Measurements from ENCODE around the gene DOCK4.

DOCK4 gene

GRCh38 chr7:112125250-112125649 is 80.9 kb downstream of the DOCK4 start:
- H2BK12ac ChIP-seq (ENCODE audit: low read length) = no peak overlapping the region

GRCh38 chr7:112124061-112124766 is 82.0 kb downstream of the DOCK4 start:
- no peak overlapping the region for H2AFZ ChIP-seq (ENCODE audit: insufficient read depth, low read length, poor library complexity)
- no peaks in the 10 kb centered on the region for H3K36me3 ChIP-seq (ENCODE audit: control insufficient read depth in 1 of 2, insufficient read depth in 2 of 2, low read length in 2 of 2)
- H3K79me1 ChIP-seq (ENCODE audit: low read length) = no peaks in the 10 kb centered on the region
- H3K9me3 ChIP-seq (ENCODE audit: insufficient read depth, low read depth, low read length) = no peaks in the 10 kb centered on the region
- whole genome bisulfite sequencing (ENCODE audit: extremely low coverage, insufficient coverage, insufficient read length) = no CpG with 5 or more reads among the region's 9 CpGs
- no peak overlapping the region for H2BK5ac ChIP-seq (ENCODE audit: low read depth, low read length, poor library complexity)
- no peak overlapping the region for H2BK12ac ChIP-seq (ENCODE audit: low read length)
- no peaks in the 10 kb centered on the region for H3K79me2 ChIP-seq (ENCODE audit: control insufficient read depth, insufficient read depth, low read length, poor library complexity)
- H3K9ac ChIP-seq (ENCODE audit: low read length) = no peak overlapping the region
- H4K8ac ChIP-seq (ENCODE audit: low read depth, low read length) = no peak overlapping the region
- H3K4me2 ChIP-seq (ENCODE audit: low read length) = no peak overlapping the region
- no peak overlapping the region for H3K14ac ChIP-seq (ENCODE audit: low read length)
- no peak overlapping the region for H4K91ac ChIP-seq (ENCODE audit: low read depth, low read length)
- no peak overlapping the region for H4K12ac ChIP-seq (ENCODE audit: low read depth, low read length)
- no peak overlapping the region for H3K23ac ChIP-seq (ENCODE audit: low read length)
- H3K4me1 ChIP-seq (ENCODE audit: control insufficient read depth in 1 of 2, insufficient read depth in 2 of 2, low read length in 2 of 2) = no peaks in the 10 kb centered on the region
- no peak overlapping the region for H3K27ac ChIP-seq (ENCODE audit: low read depth, low read length)
- H2BK120ac ChIP-seq (ENCODE audit: insufficient read depth, low read length, poor library complexity) = no peak overlapping the region
- H3K27me3 ChIP-seq (ENCODE audit: insufficient read depth, low read length) = no peaks in the 10 kb centered on the region
- no peak overlapping the region for H2AK5ac ChIP-seq (ENCODE audit: low read length)
- DNase-seq = peak; percentile 11 to 17
- no peak overlapping the region for H3K4me3 ChIP-seq (ENCODE audit: low read depth, low read length)
- no peak overlapping the region for H3K18ac ChIP-seq (ENCODE audit: low read length)
- no peak overlapping the region for H3K4ac ChIP-seq (ENCODE audit: low read depth, low read length)

More at GRCh38 chr7:112125250-112125649, 80.9 kb downstream of the DOCK4 start:
- H3K18ac ChIP-seq (ENCODE audit: low read length) = no peak overlapping the region
- H2BK120ac ChIP-seq (ENCODE audit: insufficient read depth, low read length, poor library complexity) = no peak overlapping the region
- H4K91ac ChIP-seq (ENCODE audit: low read depth, low read length) = no peak overlapping the region
- no peak for DNase-seq
- H4K8ac ChIP-seq (ENCODE audit: low read depth, low read length) = no peak overlapping the region
- no peaks in the 10 kb centered on the region for H3K9me3 ChIP-seq (ENCODE audit: insufficient read depth, low read depth, low read length)
- H4K12ac ChIP-seq (ENCODE audit: low read depth, low read length) = no peak overlapping the region
- H3K14ac ChIP-seq (ENCODE audit: low read length) = no peak overlapping the region
- no peaks in the 10 kb centered on the region for H3K36me3 ChIP-seq (ENCODE audit: control insufficient read depth in 1 of 2, insufficient read depth in 2 of 2, low read length in 2 of 2)
- H3K4me1 ChIP-seq (ENCODE audit: control insufficient read depth in 1 of 2, insufficient read depth in 2 of 2, low read length in 2 of 2) = peaks cover 2 to 5% of the 10 kb centered on the region in 2 experiments
- no peak overlapping the region for H3K27ac ChIP-seq (ENCODE audit: low read depth, low read length)
- no peaks in the 10 kb centered on the region for H3K27me3 ChIP-seq (ENCODE audit: insufficient read depth, low read length)
- no peak overlapping the region for H3K9ac ChIP-seq (ENCODE audit: low read length)
- H2AFZ ChIP-seq (ENCODE audit: insufficient read depth, low read length, poor library complexity) = no peak overlapping the region
- no peak overlapping the region for H3K4me3 ChIP-seq (ENCODE audit: low read depth, low read length)
- no peak overlapping the region for H3K4ac ChIP-seq (ENCODE audit: low read depth, low read length)
- no peak overlapping the region for H3K23ac ChIP-seq (ENCODE audit: low read length)
- no peak overlapping the region for H2AK5ac ChIP-seq (ENCODE audit: low read length)
- H3K79me2 ChIP-seq (ENCODE audit: control insufficient read depth, insufficient read depth, low read length, poor library complexity) = no peaks in the 10 kb centered on the region
- no peak overlapping the region for H2BK5ac ChIP-seq (ENCODE audit: low read depth, low read length, poor library complexity)
- H3K79me1 ChIP-seq (ENCODE audit: low read length) = no peaks in the 10 kb centered on the region
- WGBS (ENCODE audit: extremely low coverage, insufficient coverage, insufficient read length) = no CpG with 5 or more reads among the region's 2 CpGs
- no peak overlapping the region for H3K4me2 ChIP-seq (ENCODE audit: low read length)

GRCh38 chr7:112122798-112123197 is 83.4 kb downstream of the DOCK4 start:
- Histone ChIP-seq H2BK5ac (ENCODE audit: low read depth, low read length, poor library complexity) (no peak overlapping the region), H3K27me3 (ENCODE audit: insufficient read depth, low read length) (no peaks in the 10 kb centered on the region), H3K18ac (ENCODE audit: low read length) (no peak overlapping the region), H3K79me2 (ENCODE audit: control insufficient read depth, insufficient read depth, low read length, poor library complexity) (no peaks in the 10 kb centered on the region), H3K4me3 (ENCODE audit: low read depth, low read length) (no peak overlapping the region), H3K14ac (ENCODE audit: low read length) (no peak overlapping the region), H4K91ac (ENCODE audit: low read depth, low read length) (no peak overlapping the region), H3K36me3 (ENCODE audit: control insufficient read depth in 1 of 2, insufficient read depth in 2 of 2, low read length in 2 of 2) (no peaks in the 10 kb centered on the region), H3K79me1 (ENCODE audit: low read length) (no peaks in the 10 kb centered on the region), H2AK5ac (ENCODE audit: low read length) (no peak overlapping the region), H3K4me2 (ENCODE audit: low read length) (no peak overlapping the region), H3K4ac (ENCODE audit: low read depth, low read length) (no peak overlapping the region), H3K23ac (ENCODE audit: low read length) (no peak overlapping the region), H2AFZ (ENCODE audit: insufficient read depth, low read length, poor library complexity) (no peak overlapping the region), H3K27ac (ENCODE audit: low read depth, low read length) (no peak overlapping the region), H2BK12ac (ENCODE audit: low read length) (no peak overlapping the region), H4K12ac (ENCODE audit: low read depth, low read length) (no peak overlapping the region), H3K4me1 (ENCODE audit: control insufficient read depth in 1 of 2, insufficient read depth in 2 of 2, low read length in 2 of 2) (no peaks in the 10 kb centered on the region), H3K9me3 (ENCODE audit: insufficient read depth, low read depth, low read length) (no peaks in the 10 kb centered on the region), H2BK120ac (ENCODE audit: insufficient read depth, low read length, poor library complexity) (no peak overlapping the region), H4K8ac (ENCODE audit: low read depth, low read length) (no peak overlapping the region), H3K9ac (ENCODE audit: low read length) (no peak overlapping the region)
- no peak for DNase-seq
- no CpG with 5 or more reads among the region's 2 CpGs for WGBS (ENCODE audit: extremely low coverage, insufficient coverage, insufficient read length)

- Histone ChIP-seq H3K4ac (ENCODE audit: low read depth, low read length) (no peak overlapping the region), H3K4me2 (ENCODE audit: low read length) (no peak overlapping the region), H2BK12ac (ENCODE audit: low read length) (no peak overlapping the region), H3K14ac (ENCODE audit: low read length) (no peak overlapping the region), H3K36me3 (ENCODE audit: control insufficient read depth in 1 of 2, insufficient read depth in 2 of 2, low read length in 2 of 2) (no peaks in the 10 kb centered on the region), H2AK5ac (ENCODE audit: low read length) (no peak overlapping the region), H3K9ac (ENCODE audit: low read length) (no peak overlapping the region), H3K27me3 (ENCODE audit: insufficient read depth, low read length) (no peaks in the 10 kb centered on the region), H3K4me3 (ENCODE audit: low read depth, low read length) (no peak overlapping the region), H3K4me1 (ENCODE audit: control insufficient read depth in 1 of 2, insufficient read depth in 2 of 2, low read length in 2 of 2) (no peaks in the 10 kb centered on the region), H2AFZ (ENCODE audit: insufficient read depth, low read length, poor library complexity) (no peak overlapping the region), H3K79me2 (ENCODE audit: control insufficient read depth, insufficient read depth, low read length, poor library complexity) (no peaks in the 10 kb centered on the region), H2BK5ac (ENCODE audit: low read depth, low read length, poor library complexity) (no peak overlapping the region), H3K18ac (ENCODE audit: low read length) (no peak overlapping the region), H4K91ac (ENCODE audit: low read depth, low read length) (no peak overlapping the region), H3K27ac (ENCODE audit: low read depth, low read length) (no peak overlapping the region), H3K23ac (ENCODE audit: low read length) (no peak overlapping the region), H2BK120ac (ENCODE audit: insufficient read depth, low read length, poor library complexity) (no peak overlapping the region), H3K79me1 (ENCODE audit: low read length) (no peaks in the 10 kb centered on the region), H4K12ac (ENCODE audit: low read depth, low read length) (no peak overlapping the region), H4K8ac (ENCODE audit: low read depth, low read length) (no peak overlapping the region), H3K9me3 (ENCODE audit: insufficient read depth, low read depth, low read length) (no peaks in the 10 kb centered on the region)
- DNase-seq = no peak
Measured at GRCh38 chr7:112122144-112122543, 84.1 kb downstream of the DOCK4 start.

All from trophoblast cell (in vitro differentiated cells and primary cell).